Measurements from ENCODE around the gene CHST11. TPM values are rescaled to one million over a fixed set of nuclear protein-coding genes. Genes with fewer than 3 reads are reported as not detected.

Gene CHST11
- total and polyA plus RNA-seq, 2 of the 4 experiments (the other 2 are of a cell fraction) = 1.4 to 2.7 TPM

- POLR2A ChIA-PET (ENCODE audit: unreplicated experiment) = no interaction called here
- no peak overlapping the region for H3K4me2 ChIP-seq (ENCODE audit: low read depth, low read length)
- TF ChIP-seq CTCF (conservative IDR thresholded peaks at IDR 0.05; ENCODE audit: low read depth, low read length) (no peak), CHD1 (IDR thresholded peaks at IDR 0.05; ENCODE audit: low read depth, low read length) (no peak), BHLHE40 (IDR thresholded peaks at IDR 0.05; ENCODE audit: low read depth, low read length) (no peak), RAD21 (IDR thresholded peaks at IDR 0.05; ENCODE audit: low read length) (no peak), FOS (IDR thresholded peaks at IDR 0.05; ENCODE audit: low read depth, low read length) (no peak), RFX5 (IDR thresholded peaks at IDR 0.05; ENCODE audit: low read depth, low read length) (no peak), USF2 (IDR thresholded peaks at IDR 0.05; ENCODE audit: low read depth, low read length) (no peak), MAFK (IDR thresholded peaks at IDR 0.05; ENCODE audit: low read depth, low read length) (no peak), MXI1 (IDR thresholded peaks at IDR 0.05; ENCODE audit: borderline replicate concordance, low read depth, low read length) (no peak), NFE2L2 (IDR thresholded peaks at IDR 0.05; ENCODE audit: low read depth, low read length) (no peak), POLR2A (IDR thresholded peaks at IDR 0.05; ENCODE audit: low read depth, low read length) (no peak), MAZ (IDR thresholded peaks at IDR 0.05; ENCODE audit: borderline replicate concordance, low read depth, low read length) (no peak), CEBPB (IDR thresholded peaks at IDR 0.05; ENCODE audit: low read depth, low read length) (no peak), ELK1 (IDR thresholded peaks at IDR 0.05; ENCODE audit: borderline replicate concordance, low read depth, low read length) (no peak)
Measured at GRCh38 chr12:104670439-104671408, 214.0 kb downstream of the CHST11 start.

More at GRCh38 chr12:104670439-104671408, 214.0 kb downstream of the CHST11 start:
- H2BK15ac ChIP-seq (ENCODE audit: low read depth, low read length) = no peak overlapping the region
- no peak overlapping the region for H2AFZ ChIP-seq (replicated peaks; ENCODE audit: low read length, poor library complexity)
- no peak overlapping the region for H3K4me3 ChIP-seq (ENCODE audit: insufficient read depth, low read depth, low read length)
- H3K18ac ChIP-seq (ENCODE audit: low read depth, low read length) = no peak overlapping the region
- in situ Hi-C loops (cut with MboI; ENCODE audit: low sequenced_read_pairs) (no loop called here), dilution Hi-C loops (cut with HindIII; ENCODE audit: low sequenced_read_pairs, unreplicated experiment) (no loop called here), intact Hi-C loops (cut with micrococcal nuclease) (no loop called here)
- DNase-seq = no peak
- no peak for ATAC-seq (ENCODE audit: low read depth)
- H3K27ac ChIP-seq (ENCODE audit: insufficient read depth, low read length) = no peak overlapping the region
- no peak overlapping the region for H3K23ac ChIP-seq (ENCODE audit: low read depth, low read length)
- peaks cover 7% of the 10 kb centered on the region for H3K4me1 ChIP-seq (ENCODE audit: control insufficient read depth, insufficient read depth, low read length)
- no peaks in the 10 kb centered on the region for H3K27me3 ChIP-seq (ENCODE audit: control insufficient read depth, insufficient read depth, low read length)
- no peak overlapping the region for H3K4ac ChIP-seq (ENCODE audit: low read depth, low read length)
- peak overlapping the region; percentile 78; the same call in 1 of the 2 replicates for H2AK5ac ChIP-seq (ENCODE audit: low read depth, low read length)
- peak overlapping the region; percentile 70 for H2BK5ac ChIP-seq (ENCODE audit: low read depth, low read length, poor library complexity, severe bottlenecking)
- no peaks in the 10 kb centered on the region for H3K9me3 ChIP-seq (ENCODE audit: control insufficient read depth, insufficient read depth, low read length)
- peak overlapping the region; percentile 44; the same call in 1 of the 2 replicates for H2BK120ac ChIP-seq (ENCODE audit: low read depth, low read length)
- BruUV-seq (replicated peaks) = no TSS peak
- no peak overlapping the region for H4K91ac ChIP-seq (ENCODE audit: insufficient read depth, low read depth, low read length)
- H4K20me1 ChIP-seq (ENCODE audit: insufficient read depth, low read length) = no peaks in the 10 kb centered on the region
- H3K36me3 ChIP-seq (ENCODE audit: control insufficient read depth, insufficient read depth, low read length) = no peaks in the 10 kb centered on the region
- H3K79me1 ChIP-seq (ENCODE audit: low read depth in 1 of 2, low read length in 2 of 2) = no peaks in the 10 kb centered on the region
- H3K9me1 ChIP-seq (ENCODE audit: insufficient read depth, low read length) = peaks cover 6% of the 10 kb centered on the region; the same call in 1 of the 2 replicates
- CTCF ChIA-PET = no interaction called here
- 92 to 100% methylated on average over 1 to 2 of the region's 6 CpGs for WGBS, 2 experiments (ENCODE audit: extremely low coverage in 2 of 2, insufficient read length in 1 of 2)
- H3K56ac ChIP-seq (ENCODE audit: extremely low read depth, insufficient read depth, low read length) = no peak overlapping the region
- 0 out of 4 replicates have a peak overlapping the region, but pooled peaks of 1 of the 2 experiments have one; percentile 5 for H4K8ac ChIP-seq (ENCODE audit: low read depth in 2 of 2, low read length in 2 of 2)
- no peak overlapping the region for H3K9ac ChIP-seq (ENCODE audit: low read depth, low read length)
- H3K14ac ChIP-seq (replicated peaks; ENCODE audit: low read depth, low read length) = no peak overlapping the region
- peak overlapping the region; percentile 64; the same call in 1 of the 2 replicates for H2BK20ac ChIP-seq (ENCODE audit: low read depth, low read length)
- no peak overlapping the region for H2AK9ac ChIP-seq (replicated peaks; ENCODE audit: low read depth, low read length, poor library complexity)
- H4K5ac ChIP-seq (ENCODE audit: low read depth, low read length) = no peak overlapping the region
